Measurements from ENCODE around the gene AFF3. TPM values are rescaled to one million over a fixed set of nuclear protein-coding genes. Genes with fewer than 3 reads are reported as not detected.

The AFF3 gene
- total RNA-seq, 1 experiment from 2014 or later: 0.22 TPM

- Histone ChIP-seq H3K4me2 (ENCODE audit: insufficient read depth, insufficient read length, low read length) (no peak overlapping the region), H2AFZ (ENCODE audit: low read length) (no peak overlapping the region), H2BK120ac (ENCODE audit: low read depth, low read length, poor library complexity, severe bottlenecking) (no peak overlapping the region), H4K5ac (ENCODE audit: insufficient read length, low read depth, low read length) (no peak overlapping the region), H3K4ac (ENCODE audit: low read depth, low read length) (no peak overlapping the region), H3K9me3 (ENCODE audit: control insufficient read depth, low read depth, low read length) (no peaks in the 10 kb centered on the region), H3K9ac (ENCODE audit: extremely low read depth, insufficient read length, low read length) (no peak overlapping the region), H3K18ac (ENCODE audit: insufficient read length, low read depth, low read length) (no peak overlapping the region), H2BK12ac (ENCODE audit: insufficient read length, low read depth, low read length) (no peak overlapping the region), H4K8ac (replicated peaks; ENCODE audit: insufficient read length, low read depth, low read length) (no peak overlapping the region), H4K91ac (ENCODE audit: insufficient read length, low read depth, low read length) (no peak overlapping the region), H3K56ac (ENCODE audit: insufficient read length, low read depth, low read length) (no peak overlapping the region), H3K27ac (ENCODE audit: insufficient read length, low read depth, low read length) (no peak overlapping the region), H2BK20ac (ENCODE audit: low read depth, low read length, poor library complexity, severe bottlenecking) (no peak overlapping the region), H3K23me2 (ENCODE audit: insufficient read length, low read depth, low read length, poor library complexity, severe bottlenecking) (no peaks in the 10 kb centered on the region), H3K27me3 (ENCODE audit: insufficient read depth, low read length) (no peaks in the 10 kb centered on the region), H3K14ac (ENCODE audit: insufficient read depth, low read length) (no peak overlapping the region), H3K79me2 (ENCODE audit: insufficient read depth, low read length) (no peaks in the 10 kb centered on the region), H2AK5ac (ENCODE audit: insufficient read length, low read length) (no peak overlapping the region), H2BK15ac (ENCODE audit: low read depth, low read length) (no peak overlapping the region), H3T11ph (ENCODE audit: low read length) (no peak overlapping the region), H3K23ac (ENCODE audit: insufficient read length, low read depth, low read length) (no peak overlapping the region), H3K79me1 (ENCODE audit: insufficient read depth, low read depth, low read length, poor library complexity, severe bottlenecking) (no peaks in the 10 kb centered on the region), H3K4me1 (ENCODE audit: insufficient read depth, low read length) (no peaks in the 10 kb centered on the region; the same call in 1 of the 2 replicates), H2BK5ac (ENCODE audit: insufficient read length, low read length) (no peak overlapping the region), H4K20me1 (ENCODE audit: control insufficient read depth, insufficient read depth, insufficient read length) (no peaks in the 10 kb centered on the region)
- DNase-seq: no peak
- Mint-ChIP-seq H3K36me3 (ENCODE audit: insufficient read depth in 1 of 3, low read depth in 3 of 3) (no peaks in the 10 kb centered on the region), H3K27ac (no peak overlapping the region), H3K4me1 (peaks cover 23 to 26% of the 10 kb centered on the region in 2 experiments), H3K9me3 (no peaks in the 10 kb centered on the region), H3K27me3 (ENCODE audit: low read depth) (no peaks in the 10 kb centered on the region; the same call in 1 of the 2 replicates), H3K4me3 (no peak overlapping the region)
- no peak for TF ChIP-seq CTCF (conservative IDR thresholded peaks at IDR 0.05)
- WGBS (ENCODE audit: extremely low coverage, insufficient read length, low lambda C conversion rate): no CpG with 5 or more reads among the region's 4 CpGs
These were observed 570.9 kb downstream of the AFF3 start for GRCh38 chr2:99571533-99571932.
